Activated CD8-positive, alpha-beta memory T cell treated with anti-CD3 and anti-CD28 coated beads, Interleukin-2, amount 50 U/mL, for 48 hours (primary cell): ENCODE data around the gene TMEM54.
"Not testable (repeated sequence)": the region's sequence is repeated elsewhere in the genome, so short reads cannot be mapped to it uniquely, and the experiment has no call there.

Source experiments
- DNase-seq: peaks from one replicate; pipeline ENCODE4 v3.0.0-alpha.2; 2020

The TMEM54 gene

GRCh38 chr1:32918179-32918578, 17.0 kb upstream of the TMEM54 start:
- DNase-seq = no peak

DNA sequence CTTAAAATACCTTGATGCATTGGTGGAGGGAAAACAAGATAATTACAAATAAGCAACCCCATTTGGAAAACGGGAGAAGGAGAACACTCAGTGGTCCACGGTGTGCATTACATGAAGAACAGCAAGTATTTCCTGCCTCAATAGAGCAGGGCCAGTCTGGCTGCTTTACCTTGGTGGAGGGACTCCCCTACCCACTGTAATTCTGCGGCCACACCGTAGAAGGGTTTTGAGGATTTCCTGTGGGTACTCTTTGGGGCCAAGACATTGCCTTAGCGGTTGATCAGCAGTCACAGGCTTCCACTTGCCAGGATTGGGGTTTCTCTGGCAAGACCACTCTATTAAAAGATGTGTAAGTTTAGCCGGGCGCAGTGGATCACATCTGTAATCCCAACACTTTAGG, 16.3 kb upstream of the TMEM54 start:
- DNase-seq = no peak

DNA sequence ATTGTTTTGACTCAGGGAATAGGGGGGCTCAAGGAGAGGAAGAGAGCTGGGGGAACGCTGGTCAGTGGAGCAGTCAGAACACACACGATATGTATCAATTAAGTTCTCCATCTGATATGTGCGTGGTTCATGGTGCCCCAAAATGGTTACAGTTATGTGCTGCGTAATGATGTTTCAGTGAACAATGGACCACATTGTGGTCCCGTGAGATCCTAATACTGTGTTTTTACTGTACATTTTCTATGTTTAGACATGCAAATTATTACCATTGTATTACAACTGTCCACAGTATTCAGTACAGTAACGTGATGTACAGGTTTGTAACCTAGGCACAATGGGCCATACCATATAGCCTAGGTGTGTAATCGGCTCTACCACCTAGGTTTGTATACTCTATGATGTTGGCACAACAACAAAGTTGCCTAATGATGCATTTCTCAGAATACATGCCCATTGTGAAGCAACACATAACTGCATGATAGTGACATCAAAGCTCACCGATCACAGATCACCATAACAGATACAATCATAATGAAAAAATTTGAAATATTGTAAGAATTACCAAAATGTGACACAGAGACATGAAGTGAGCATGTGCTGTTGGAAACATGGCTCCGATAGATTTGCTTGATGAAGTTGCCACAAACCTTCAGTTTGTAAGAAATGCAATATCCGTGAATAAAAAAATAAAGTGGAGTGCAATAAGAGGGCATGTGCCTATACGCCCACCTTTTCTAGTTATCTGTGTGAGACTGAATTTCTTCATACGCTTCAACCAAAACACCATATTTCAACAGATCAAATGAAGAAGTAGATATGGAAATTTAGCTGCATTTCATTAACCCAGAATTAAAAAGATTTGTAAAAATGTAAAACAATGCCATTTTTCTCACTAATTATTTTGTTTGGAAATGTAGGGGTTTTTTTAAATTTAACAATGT, 14.8 kb upstream of the TMEM54 start:
- no peak for DNase-seq

GRCh38 chr1:32910319-32910718, 9.1 kb upstream of the TMEM54 start:
- DNase-seq = no peak

DNA sequence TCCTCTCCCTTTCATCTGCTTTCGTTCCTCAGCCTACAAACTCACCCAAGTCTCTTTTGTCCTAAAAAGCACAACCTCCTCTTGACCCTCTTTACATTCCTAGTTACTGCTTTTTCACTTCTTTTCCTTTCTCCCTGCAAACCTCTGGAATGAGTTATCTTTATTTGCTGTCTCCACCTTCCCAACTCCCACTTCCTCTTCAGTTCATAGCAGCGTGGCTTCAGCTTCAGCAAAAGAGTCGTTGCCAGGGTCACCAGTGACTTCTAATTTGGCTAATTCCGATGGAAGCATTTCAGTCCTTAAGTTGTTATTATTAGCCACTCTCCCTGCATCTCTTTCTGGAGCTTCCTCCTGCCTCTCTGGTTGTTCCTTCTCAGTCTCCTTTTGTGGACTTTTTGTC, 6.2 kb upstream of the TMEM54 start:
- no peak for DNase-seq

- DNase-seq = no peak
Measured at GRCh38 chr1:32906654-32907053, 5.5 kb upstream of the TMEM54 start.

DNA sequence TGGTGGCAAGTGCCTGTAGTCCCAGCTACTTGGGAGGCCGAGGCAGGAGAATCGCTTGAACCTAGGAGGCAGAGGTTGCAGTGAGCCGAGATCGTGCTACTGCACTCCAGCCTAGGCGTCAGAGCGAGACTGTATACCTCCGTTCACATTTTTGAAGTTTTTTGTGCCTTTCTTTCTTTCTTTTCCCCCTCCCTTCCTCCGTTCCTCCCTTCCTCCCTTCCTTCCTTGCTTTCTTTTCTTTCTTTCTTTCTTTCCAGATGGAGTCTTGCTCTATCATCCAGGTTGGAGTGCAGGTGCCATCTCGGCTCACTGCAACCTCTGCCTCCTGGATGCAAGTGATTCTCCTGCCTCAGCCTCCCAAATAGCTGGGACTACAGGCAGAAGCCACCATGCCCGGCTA, 4.4 kb upstream of the TMEM54 start:
- not testable (repeated sequence) for DNase-seq

DNA sequence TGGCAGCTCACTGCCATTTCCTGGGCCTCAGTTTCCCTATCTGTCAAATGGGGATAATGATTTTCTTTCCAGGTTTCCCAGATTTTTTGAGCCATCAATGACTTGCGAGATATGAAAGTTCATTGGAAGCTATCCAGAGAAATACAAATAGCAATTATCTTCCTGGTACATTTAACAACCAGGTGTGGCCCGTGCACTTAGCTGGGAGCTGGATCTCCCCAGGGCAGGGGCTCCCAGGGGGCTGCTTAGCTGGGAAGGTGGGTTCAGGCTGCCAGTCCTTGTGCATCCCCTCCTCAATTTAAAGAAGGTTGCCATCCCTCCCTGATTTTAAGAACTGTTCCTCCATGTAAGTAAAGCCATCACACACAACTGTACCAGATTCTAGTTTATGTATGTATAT, 3.6 kb upstream of the TMEM54 start:
- DNase-seq = no peak

- no peak for DNase-seq
Measured at GRCh38 chr1:32903991-32904785, 3.0 kb upstream of the TMEM54 start.

DNA sequence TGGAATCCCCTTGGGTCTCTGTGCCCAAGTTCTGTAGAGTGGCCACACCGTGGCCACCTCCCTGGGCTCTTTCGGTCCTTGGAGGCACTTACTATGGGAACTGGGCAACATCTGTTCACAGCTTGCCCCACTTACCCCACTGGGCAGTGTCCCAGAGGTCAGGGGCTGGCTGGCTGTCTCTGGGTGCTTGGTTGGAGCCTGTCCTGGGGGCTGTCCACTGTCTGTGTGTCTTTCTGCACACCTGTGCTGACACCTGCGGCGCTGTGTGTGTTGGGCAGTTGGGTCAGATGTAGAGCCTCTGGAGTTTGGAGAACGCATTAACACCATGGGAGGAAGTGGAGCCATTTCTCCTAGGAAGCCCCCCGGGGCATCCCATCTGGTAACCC, 1.3 kb upstream of the TMEM54 start:
- no peak for DNase-seq

DNA sequence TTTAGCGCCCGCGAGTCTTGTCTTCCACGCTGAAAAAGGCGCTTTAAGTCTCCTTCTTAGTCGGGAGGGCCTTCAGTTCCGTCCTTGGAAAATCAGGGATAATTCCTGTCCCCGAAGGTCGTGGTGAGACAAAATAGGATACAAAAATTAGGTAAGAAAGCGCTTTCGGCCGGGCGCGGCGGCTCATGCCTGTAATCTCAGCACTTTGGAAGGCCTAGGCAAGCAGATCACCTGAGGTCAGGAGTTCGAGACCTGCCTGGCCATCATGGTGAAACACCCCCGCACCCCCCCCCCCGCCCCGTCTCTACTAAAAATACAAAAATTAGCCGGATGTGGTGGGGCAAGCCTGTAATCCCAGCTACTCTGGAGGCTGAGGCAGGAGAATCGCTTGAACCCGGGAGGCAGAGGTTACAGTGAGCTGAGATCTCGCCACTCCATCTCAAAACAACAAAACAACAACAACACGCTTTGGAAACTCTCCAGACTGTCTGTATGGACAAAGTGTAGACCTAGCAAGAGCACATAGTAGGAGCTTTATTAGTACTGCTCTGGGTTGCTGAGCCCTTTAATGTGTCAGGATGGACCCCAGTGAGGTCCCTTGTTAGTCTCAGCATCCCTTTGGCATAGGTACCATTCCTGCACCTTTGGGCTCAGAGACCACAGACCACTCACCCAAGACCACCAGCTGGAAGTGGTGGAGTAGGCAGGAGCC, 790 bp upstream of the TMEM54 start:
- DNase-seq = no peak

- DNase-seq = no peak
Measured at GRCh38 chr1:32900371-32900955, 726 bp downstream of the TMEM54 start.

DNA sequence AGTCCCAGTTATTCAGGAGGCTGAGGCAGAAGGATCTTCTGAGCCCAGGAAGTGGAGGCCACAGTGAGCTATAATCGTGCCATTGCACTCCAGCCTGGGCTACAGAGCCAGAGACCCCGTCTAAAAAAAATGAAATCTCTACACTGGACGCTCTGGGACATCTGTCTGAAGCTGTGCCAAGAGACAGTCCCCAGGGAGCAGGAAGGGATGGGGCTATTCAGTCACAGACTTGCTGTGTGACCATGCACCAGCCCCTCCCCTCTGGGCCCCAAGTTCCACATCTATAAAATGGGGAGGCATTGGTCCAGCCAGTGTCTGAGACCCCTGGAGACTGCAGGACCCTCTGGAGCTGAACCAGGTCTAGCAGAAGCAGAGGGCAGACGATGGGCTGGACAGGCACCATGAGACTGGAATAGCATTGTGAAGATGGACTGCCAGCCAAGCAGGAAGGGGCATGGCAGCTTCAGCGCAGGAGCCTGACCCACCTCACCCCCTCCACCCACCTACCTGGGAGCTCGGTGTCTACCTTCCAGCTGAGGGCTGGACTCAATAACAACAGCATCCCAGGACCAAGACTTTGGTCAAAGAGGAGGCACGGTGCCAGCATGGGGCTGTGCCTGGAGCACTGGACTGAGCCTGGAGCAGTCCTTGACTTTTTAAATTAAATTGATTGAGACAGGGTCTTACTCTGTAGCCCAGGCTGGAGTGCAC, 1.4 kb downstream of the TMEM54 start:
- no peak for DNase-seq

GRCh38 chr1:32898958-32899357, 2.2 kb downstream of the TMEM54 start:
- DNase-seq = no peak

DNA sequence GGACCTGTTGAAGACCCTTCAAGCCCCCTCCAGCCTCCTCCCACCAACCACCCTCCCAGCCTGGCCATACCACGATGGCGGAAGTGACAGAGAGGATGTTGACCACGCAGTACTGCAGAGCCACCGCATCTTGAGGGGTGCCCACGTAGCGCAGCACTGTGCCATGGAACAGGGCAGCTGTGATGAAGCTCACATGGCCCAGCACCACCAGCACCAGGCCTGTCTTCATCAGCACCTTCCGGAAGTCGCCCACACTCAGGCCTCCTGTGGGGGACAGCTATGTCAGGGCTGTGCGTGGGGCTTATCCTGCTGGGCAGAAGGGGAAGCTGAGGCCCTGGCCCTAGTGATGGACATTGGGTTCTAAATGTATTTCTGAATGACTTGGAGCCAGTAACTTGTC, 3.1 kb downstream of the TMEM54 start:
- DNase-seq = no peak

DNA sequence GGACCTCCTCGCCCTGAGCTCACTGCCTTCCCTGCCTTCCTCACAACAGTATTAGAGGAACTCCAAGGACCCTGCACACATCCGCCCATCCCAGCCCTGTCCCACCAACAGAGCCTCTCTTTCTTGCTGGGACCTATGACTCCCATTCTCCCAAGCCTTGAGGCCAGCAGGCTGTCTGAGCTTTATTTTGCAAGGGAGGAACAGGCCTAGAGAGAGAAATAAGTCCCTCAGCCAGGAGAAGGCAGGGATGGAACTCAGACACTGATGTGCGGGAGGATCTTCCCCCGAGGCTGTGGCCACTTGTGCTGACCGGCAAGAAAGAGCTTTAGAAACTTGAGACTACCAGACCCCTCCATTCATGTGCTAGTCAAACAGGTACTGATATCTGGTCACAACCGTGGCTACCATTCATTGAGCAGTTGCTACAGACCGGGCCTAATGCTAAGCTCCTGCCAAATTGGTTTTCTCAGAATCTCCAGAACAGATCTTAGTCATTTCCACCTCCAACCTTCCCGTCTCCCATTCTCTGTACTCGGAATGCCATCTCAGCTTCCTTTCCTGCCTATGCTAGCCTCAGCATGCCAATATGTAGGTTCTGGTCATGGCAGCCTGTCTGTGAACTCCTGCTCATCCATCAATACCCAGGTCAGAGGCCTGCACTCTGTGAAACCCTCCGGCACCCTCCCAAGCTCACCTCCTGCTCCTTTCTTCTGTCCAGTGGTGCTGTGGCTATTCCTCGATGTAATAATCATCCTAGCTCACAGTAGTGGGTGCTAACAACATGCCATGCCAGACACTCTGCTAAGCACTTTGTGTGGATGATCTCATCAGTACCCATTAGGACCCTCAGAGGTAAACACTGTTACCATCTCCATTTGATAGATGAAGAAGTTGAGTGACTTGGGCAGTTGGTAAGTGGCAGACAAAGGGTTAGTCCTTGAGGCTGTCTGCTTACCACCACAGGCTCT, 3.8 kb downstream of the TMEM54 start:
- DNase-seq = no peak

DNA sequence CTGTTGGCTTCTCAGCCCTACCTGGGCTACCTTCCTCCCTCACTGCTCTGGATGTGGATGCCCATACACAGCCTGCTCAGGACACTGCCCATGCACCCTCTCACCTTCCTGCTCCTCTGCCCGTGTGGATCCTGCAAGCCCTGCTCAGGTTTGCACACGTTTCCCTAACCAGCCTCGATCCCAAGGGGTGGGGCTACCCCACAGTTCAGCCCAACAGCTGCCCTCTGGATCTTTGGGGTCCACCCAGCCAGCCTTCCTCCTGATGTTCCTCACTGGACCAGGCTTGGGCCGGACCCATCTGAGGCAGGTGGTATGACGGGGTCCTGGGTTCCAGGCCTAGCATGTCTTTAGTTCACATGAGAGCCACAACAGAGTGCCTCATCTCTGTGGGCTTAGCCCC, 4.7 kb downstream of the TMEM54 start:
- no peak for DNase-seq

DNA sequence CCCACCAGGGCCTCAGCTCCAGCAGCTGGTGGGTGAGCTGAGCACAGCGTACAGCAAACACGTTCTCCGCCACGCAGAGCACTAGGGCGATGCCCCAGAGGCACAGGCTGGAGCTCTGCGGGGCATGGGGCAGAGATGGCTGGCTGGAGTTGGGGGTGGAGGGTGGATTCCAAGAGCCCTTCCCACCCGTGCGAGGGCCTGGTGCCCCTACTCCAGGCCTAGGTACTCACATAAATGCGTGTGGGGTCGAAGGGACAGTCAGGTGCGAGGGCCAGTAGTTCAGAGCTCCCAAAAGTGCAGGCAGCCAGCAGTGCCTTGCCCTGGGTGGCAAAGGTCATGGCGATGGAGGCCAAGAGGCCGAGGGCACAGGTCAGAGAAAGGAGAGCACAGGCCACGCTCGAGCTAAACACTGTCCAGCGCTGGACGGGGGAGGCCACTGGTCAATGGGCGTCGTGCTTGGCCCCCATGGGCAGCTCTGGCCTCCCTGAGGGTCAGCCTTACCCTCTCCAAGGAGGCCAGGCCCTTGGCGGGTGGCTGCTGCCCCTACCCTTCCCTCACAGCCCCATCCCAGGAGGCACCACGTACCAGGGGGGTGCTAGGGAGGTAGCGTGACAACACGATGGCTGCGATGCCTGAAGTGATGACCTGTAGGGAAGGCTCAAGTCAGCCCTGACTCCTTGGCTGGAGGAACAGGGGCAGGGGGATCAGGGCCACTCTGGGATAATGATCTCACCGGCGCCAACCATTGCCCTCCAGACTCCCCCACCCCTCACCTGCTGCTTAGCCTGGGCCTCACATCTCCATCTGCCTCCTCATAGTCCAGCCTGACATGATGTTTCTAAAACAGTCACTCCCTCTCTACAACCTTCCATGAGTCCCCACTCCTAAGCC, 5.6 kb downstream of the TMEM54 start:
- no peak for DNase-seq

GRCh38 chr1:32894681-32895080, 6.5 kb downstream of the TMEM54 start:
- no peak for DNase-seq

- no peak for DNase-seq
Measured at GRCh38 chr1:32894019-32894600, 7.1 kb downstream of the TMEM54 start.
